Panc1 (cell line): ENCODE data around the gene POLR1E. TPM values are rescaled to one million over a fixed set of nuclear protein-coding genes. Genes with fewer than 3 reads are reported as not detected.

Source experiments
- ATAC-seq: fragments of 200-7000 bp; cut with Tn5 transposase; 2 replicates; pipeline ENCODE4 v1.9.1; 2020; ENCODE audit warnings: mild to moderate bottlenecking, moderate library complexity
- BruUV-seq: library from RNA; stranded (reverse); fragments of 400-500 nt; replicated peaks from 2 replicates; lab custom pipeline; 2021; lab: Mats Ljungman, UMichigan
- CTCF ChIA-PET: fragments of 300-600 bp; sonication (Branson Sonifier 250); formaldehyde crosslinking; loops from one replicate; lab custom pipeline; 2022; ENCODE audit warnings: antibody characterized with exemption; lab: Charles Lee
- POLR2A ChIA-PET: fragments of 300-600 bp; sonication (Branson Sonifier 250); formaldehyde crosslinking; loops from one replicate; lab custom pipeline; 2022; ENCODE audit warnings: antibody characterized with exemption; lab: Charles Lee
- DNase-seq: peaks from one replicate; pipeline ENCODE4 v3.0.0-alpha.2; 2010; ENCODE audit warnings: low read depth, low spot score
- H3K27ac ChIP-seq: 2 replicates; pipeline ENCODE4 v1.5.1; 2011; ENCODE audit warnings: mild to moderate bottlenecking, low read length, inconsistent platforms
- H3K27me3 ChIP-seq: fragments of 200-500 bp; sonication (Bioruptor generic); 2 replicates; pipeline ENCODE4 v1.6.0; 2014; ENCODE audit warnings: low read length, inconsistent platforms; ENCODE audit not compliant: control insufficient read depth, insufficient read depth
- H3K36me3 ChIP-seq: fragments of 200-500 bp; sonication (Bioruptor generic); 2 replicates; pipeline ENCODE4 v1.5.1; 2014; ENCODE audit warnings: inconsistent platforms, mild to moderate bottlenecking, low read length, moderate library complexity; ENCODE audit not compliant: control insufficient read depth, insufficient read depth
- H3K4me1 ChIP-seq: 2 replicates; pipeline ENCODE4 v1.5.1; 2011; ENCODE audit warnings: inconsistent platforms, mild to moderate bottlenecking, low read length, moderate library complexity; ENCODE audit not compliant: control insufficient read depth, insufficient read depth
- H3K4me3 ChIP-seq, 2 experiments: 2 replicates each; pipeline ENCODE4 v1.5.1; 2011 to 2012; ENCODE audit warnings: low read depth in 2 of 2, low read length in 2 of 2, mild to moderate bottlenecking in 2 of 2, inconsistent platforms in 1 of 2, moderate library complexity in 1 of 2
- H3K9me3 ChIP-seq: fragments of 200-500 bp; sonication (Bioruptor generic); 2 replicates; pipeline ENCODE4 v1.5.1; 2014; ENCODE audit warnings: low read depth, mild to moderate bottlenecking, inconsistent platforms, low read length, moderate library complexity; ENCODE audit not compliant: control insufficient read depth, insufficient read depth
- POLR2AphosphoS5 ChIP-seq: IDR thresholded peaks from 2 replicates; pipeline ENCODE4 v1.6.1; 2012; ENCODE audit warnings: mild to moderate bottlenecking, low read depth, low read length, moderate library complexity
- SIN3A ChIP-seq: IDR thresholded peaks from 2 replicates; pipeline ENCODE4 v1.6.1; 2012; ENCODE audit warnings: low read depth, mild to moderate bottlenecking, low read length, moderate library complexity, borderline replicate concordance; ENCODE audit not compliant: insufficient read depth
- TCF7L2 ChIP-seq: IDR thresholded peaks from 2 replicates; pipeline ENCODE4 v1.6.1; 2011; ENCODE audit warnings: mild to moderate bottlenecking, low read depth, low read length, inconsistent platforms
- in situ Hi-C: cut with HindIII; loops from 2 replicates; pipeline ENCODE4 v1.10.0; 2016; ENCODE audit warnings: low sequenced_read_pairs, low pct_unique_long_range_greater_than_20kb
- intact Hi-C: fragments of 100-400 bp; cut with micrococcal nuclease; formaldehyde crosslinking; loops from one replicate; pipeline ENCODE4 v1.10.0; 2022; ENCODE audit not compliant: unreplicated experiment
- total RNA-seq: library from RNA; stranded (reverse); gene quantifications from one replicate; pipeline ENCODE4 v1.2.1, GENCODE V29; 2021; ENCODE audit not compliant: unreplicated experiment
- TF ChIP-seq, protein P1 (sequence below): fragments of 450-650 bp; IDR thresholded peaks from 2 replicates; pipeline ENCODE4 v1.5.1; 2017; ENCODE audit warnings: mild to moderate bottlenecking
- TF ChIP-seq, protein P2 (sequence below), 2 experiments: IDR thresholded peaks; 2 replicates each; pipeline ENCODE4 v1.6.1; 2011 to 2012; ENCODE audit warnings: low read depth in 2 of 2, control low read depth in 1 of 2, low read length in 1 of 2, mild to moderate bottlenecking in 1 of 2, moderate library complexity in 1 of 2; ENCODE audit not compliant: insufficient read depth in 1 of 2

Gene POLR1E
- total RNA-seq, 1 experiment from 2014 or later, result 93.8 TPM

DNA sequence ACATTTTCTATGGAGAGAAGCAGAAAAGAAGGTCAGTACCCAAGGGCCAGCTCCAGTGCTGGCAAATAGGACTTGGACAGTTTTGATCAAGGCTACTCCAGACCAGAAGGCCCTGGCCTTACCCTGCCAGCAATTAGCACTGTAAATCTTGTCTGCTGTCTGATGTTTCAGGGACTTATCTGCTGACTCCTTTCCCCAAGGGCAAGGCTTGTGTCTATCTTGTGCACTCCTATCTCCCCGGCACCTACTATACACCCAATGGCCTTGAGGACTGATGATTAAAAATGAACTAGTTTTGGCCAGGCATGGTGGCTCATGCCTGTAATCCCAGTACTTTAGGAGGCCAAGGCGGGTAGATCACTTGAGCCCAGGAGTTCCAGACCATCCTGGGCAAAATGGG, 37.2 kb downstream of the POLR1E start:
- no TSS peak for BruUV-seq
- ATAC-seq (no peak), DNase-seq (no peak)
- Histone ChIP-seq H3K36me3 (no peaks in the 10 kb centered on the region; the same call in none of the 2 replicates), H3K27me3 (no peaks in the 10 kb centered on the region), H3K9me3 (no peaks in the 10 kb centered on the region), H3K27ac (no peak overlapping the region), H3K4me1 (no peaks in the 10 kb centered on the region), H3K4me3 (no peak overlapping the region)
- POLR2A ChIA-PET, result no interaction called here
- in situ Hi-C loops (no loop called here), intact Hi-C loops (no loop called here)
- TF ChIP-seq, protein P1, sequence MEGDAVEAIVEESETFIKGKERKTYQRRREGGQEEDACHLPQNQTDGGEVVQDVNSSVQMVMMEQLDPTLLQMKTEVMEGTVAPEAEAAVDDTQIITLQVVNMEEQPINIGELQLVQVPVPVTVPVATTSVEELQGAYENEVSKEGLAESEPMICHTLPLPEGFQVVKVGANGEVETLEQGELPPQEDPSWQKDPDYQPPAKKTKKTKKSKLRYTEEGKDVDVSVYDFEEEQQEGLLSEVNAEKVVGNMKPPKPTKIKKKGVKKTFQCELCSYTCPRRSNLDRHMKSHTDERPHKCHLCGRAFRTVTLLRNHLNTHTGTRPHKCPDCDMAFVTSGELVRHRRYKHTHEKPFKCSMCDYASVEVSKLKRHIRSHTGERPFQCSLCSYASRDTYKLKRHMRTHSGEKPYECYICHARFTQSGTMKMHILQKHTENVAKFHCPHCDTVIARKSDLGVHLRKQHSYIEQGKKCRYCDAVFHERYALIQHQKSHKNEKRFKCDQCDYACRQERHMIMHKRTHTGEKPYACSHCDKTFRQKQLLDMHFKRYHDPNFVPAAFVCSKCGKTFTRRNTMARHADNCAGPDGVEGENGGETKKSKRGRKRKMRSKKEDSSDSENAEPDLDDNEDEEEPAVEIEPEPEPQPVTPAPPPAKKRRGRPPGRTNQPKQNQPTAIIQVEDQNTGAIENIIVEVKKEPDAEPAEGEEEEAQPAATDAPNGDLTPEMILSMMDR, result no peak
- TF ChIP-seq POLR2AphosphoS5, result no peak
- no peak for TF ChIP-seq TCF7L2
- TF ChIP-seq SIN3A, result no peak
- TF ChIP-seq, protein P2, sequence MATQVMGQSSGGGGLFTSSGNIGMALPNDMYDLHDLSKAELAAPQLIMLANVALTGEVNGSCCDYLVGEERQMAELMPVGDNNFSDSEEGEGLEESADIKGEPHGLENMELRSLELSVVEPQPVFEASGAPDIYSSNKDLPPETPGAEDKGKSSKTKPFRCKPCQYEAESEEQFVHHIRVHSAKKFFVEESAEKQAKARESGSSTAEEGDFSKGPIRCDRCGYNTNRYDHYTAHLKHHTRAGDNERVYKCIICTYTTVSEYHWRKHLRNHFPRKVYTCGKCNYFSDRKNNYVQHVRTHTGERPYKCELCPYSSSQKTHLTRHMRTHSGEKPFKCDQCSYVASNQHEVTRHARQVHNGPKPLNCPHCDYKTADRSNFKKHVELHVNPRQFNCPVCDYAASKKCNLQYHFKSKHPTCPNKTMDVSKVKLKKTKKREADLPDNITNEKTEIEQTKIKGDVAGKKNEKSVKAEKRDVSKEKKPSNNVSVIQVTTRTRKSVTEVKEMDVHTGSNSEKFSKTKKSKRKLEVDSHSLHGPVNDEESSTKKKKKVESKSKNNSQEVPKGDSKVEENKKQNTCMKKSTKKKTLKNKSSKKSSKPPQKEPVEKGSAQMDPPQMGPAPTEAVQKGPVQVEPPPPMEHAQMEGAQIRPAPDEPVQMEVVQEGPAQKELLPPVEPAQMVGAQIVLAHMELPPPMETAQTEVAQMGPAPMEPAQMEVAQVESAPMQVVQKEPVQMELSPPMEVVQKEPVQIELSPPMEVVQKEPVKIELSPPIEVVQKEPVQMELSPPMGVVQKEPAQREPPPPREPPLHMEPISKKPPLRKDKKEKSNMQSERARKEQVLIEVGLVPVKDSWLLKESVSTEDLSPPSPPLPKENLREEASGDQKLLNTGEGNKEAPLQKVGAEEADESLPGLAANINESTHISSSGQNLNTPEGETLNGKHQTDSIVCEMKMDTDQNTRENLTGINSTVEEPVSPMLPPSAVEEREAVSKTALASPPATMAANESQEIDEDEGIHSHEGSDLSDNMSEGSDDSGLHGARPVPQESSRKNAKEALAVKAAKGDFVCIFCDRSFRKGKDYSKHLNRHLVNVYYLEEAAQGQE (IDR thresholded peaks at IDR 0.05; ENCODE audit: insufficient read depth in 1 of 2, low read depth in 2 of 2, low read length in 1 of 2), result no peak
- CTCF ChIA-PET, result interaction anchor here (0.6 kb wide), 1 partner anchor 155 kb away, joined by 4 read pairs; no protein-coding TSS in a partner anchor

GRCh38 chr9:37523916-37524315, 38.2 kb downstream of the POLR1E start:
- H3K27ac ChIP-seq, result no peak overlapping the region

More at GRCh38 chr9:37523916-37524315, 38.2 kb downstream of the POLR1E start:
- Histone ChIP-seq H3K27me3 (no peaks in the 10 kb centered on the region), H3K4me3 (no peak overlapping the region), H3K4me1 (no peaks in the 10 kb centered on the region), H3K36me3 (no peaks in the 10 kb centered on the region; the same call in none of the 2 replicates), H3K9me3 (no peaks in the 10 kb centered on the region)
- ATAC-seq (no peak), DNase-seq (no peak)
- CTCF ChIA-PET, result no interaction called here
- intact Hi-C loops, result no loop called here
- TF ChIP-seq POLR2AphosphoS5, result no peak
- TF ChIP-seq, protein P1, result no peak
- TF ChIP-seq, protein P2 (IDR thresholded peaks at IDR 0.05; ENCODE audit: insufficient read depth in 1 of 2, low read depth in 2 of 2, low read length in 1 of 2), result no peak
- no peak for TF ChIP-seq SIN3A
- TF ChIP-seq TCF7L2, result no peak
- in situ Hi-C loops, result no loop called here
- POLR2A ChIA-PET, result no interaction called here
- no TSS peak for BruUV-seq
